KOPT-K1 (cell line): ENCODE results near the gene RHOT2.

Experiments
- H3K27ac ChIP-seq: fragments of 200-600 bp; sonication (generic); 2 replicates; pipeline ENCODE4 v1.5.1; 2016; ENCODE audit warnings: antibody characterized with exemption, mild to moderate bottlenecking, low read depth, low read length; ENCODE audit not compliant: poor library complexity, severe bottlenecking
- H3K36me3 ChIP-seq: fragments of 200-600 bp; sonication (generic); 2 replicates; pipeline ENCODE4 v1.5.1; 2017; ENCODE audit warnings: antibody characterized with exemption, mild to moderate bottlenecking, low read length, moderate library complexity; ENCODE audit not compliant: insufficient read depth
- H3K9me3 ChIP-seq: fragments of 200-600 bp; sonication (generic); 2 replicates; pipeline ENCODE4 v1.5.1; 2017; ENCODE audit warnings: antibody characterized with exemption, low read length, mild to moderate bottlenecking; ENCODE audit not compliant: insufficient read depth, poor library complexity, severe bottlenecking

Gene RHOT2

GRCh38 chr16:649631-650030 lies 18.3 kb upstream of the RHOT2 start:
- no peaks in the 10 kb centered on the region for H3K9me3 ChIP-seq
- peaks cover 23% of the 10 kb centered on the region; the same call in 1 of the 2 replicates for H3K36me3 ChIP-seq
- peak overlapping the region; percentile 83 for H3K27ac ChIP-seq

DNA sequence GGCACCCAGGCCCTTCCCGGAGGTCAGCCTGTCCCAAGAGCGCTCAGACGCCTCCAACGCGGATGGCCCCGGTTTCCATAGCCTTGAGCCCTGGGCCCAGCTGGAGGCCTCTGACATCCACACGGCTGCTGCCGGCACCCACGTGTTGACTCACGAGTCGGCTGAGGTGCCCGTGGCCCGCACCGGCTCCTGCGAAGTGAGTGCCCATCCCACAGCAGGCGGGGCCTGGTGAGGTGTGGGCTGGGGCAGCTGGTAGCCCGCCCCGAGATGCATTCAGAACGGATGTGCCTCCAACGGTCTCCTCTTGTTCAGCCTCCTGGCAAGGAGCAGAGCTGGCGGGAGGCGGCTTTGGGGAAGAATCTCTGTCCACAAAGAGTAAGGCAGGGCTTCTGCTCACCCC lies 16.1 kb upstream of the RHOT2 start:
- Histone ChIP-seq H3K9me3 (no peaks in the 10 kb centered on the region), H3K36me3 (peaks cover 45% of the 10 kb centered on the region; the same call in 1 of the 2 replicates), H3K27ac (no peak overlapping the region)

DNA sequence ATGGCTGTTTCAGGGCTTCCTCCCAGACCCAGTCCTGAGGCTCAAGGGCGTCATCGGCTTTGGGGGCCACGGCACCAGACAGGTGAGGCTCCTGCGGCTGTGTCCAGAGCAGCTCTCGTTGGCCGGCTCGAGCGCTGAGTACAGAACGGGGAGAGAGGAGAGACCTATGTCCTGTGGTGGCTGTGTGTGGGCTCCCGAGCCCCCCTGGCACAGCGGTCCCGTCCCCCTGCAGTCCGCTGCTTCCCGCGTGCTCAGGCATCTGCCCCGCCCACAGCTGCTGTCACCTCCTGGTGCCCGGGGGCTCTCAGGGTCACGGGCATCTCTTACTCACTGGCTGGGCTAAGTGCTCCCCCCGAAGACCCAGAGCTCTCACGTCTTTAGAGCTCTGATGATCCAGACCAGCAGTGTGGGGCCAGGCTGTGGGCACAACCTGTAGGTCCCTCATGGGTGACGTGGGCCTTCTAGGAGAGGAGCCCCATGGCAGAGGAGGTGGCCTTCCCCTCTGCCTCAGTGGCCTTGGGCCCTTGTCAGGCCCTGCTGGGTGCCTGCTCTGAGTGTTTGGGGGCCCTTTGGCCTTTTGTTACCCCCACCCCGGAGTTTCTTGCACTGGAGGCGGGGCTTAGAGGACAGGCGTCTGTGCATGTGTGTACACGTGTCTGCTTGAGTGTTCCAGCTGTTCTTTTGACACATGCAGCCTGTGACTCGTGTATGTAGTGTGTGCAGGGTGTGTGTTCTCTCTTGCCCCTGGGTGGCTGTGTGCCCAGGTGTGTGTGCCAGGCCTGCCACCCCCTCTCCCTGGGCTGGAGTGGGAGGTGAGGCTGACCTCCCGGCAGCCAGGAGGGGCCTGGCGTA lies 15.3 kb upstream of the RHOT2 start:
- peaks cover 53% of the 10 kb centered on the region; the same call in 1 of the 2 replicates for H3K36me3 ChIP-seq
- no peaks in the 10 kb centered on the region for H3K9me3 ChIP-seq
- H3K27ac ChIP-seq = no peak overlapping the region

DNA sequence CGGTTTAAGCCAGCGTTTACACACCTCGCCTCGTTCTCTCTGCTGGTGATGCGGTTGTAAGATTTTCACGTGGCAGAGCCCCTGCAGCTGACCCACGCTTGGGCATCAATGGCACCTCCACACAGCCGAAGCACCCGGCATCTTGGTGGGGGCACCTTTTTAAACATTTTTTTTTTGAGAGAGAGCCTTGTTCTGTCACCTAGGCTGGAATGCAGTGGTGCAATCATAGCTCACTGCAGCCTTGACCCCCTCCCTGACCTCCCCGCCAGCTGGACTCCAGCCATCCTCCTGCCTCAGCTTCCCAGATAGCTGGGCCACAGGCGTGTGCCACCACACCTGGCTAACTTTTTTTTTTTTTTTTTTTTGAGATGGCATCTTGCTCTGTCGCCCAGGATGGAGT lies 13.9 kb upstream of the RHOT2 start:
- Histone ChIP-seq H3K9me3 (no peaks in the 10 kb centered on the region), H3K36me3 (peaks cover 67% of the 10 kb centered on the region; the same call in 1 of the 2 replicates), H3K27ac (no peak overlapping the region)

GRCh38 chr16:657487-657886 lies 10.4 kb upstream of the RHOT2 start:
- Histone ChIP-seq H3K9me3 (no peaks in the 10 kb centered on the region), H3K36me3 (peaks cover 76% of the 10 kb centered on the region; the same call in 1 of the 2 replicates), H3K27ac (no peak overlapping the region)

GRCh38 chr16:658679-659571 lies 9.0 kb upstream of the RHOT2 start:
- peaks cover 63% of the 10 kb centered on the region; the same call in 1 of the 2 replicates for H3K36me3 ChIP-seq
- no peaks in the 10 kb centered on the region for H3K9me3 ChIP-seq
- H3K27ac ChIP-seq = no peak overlapping the region

DNA sequence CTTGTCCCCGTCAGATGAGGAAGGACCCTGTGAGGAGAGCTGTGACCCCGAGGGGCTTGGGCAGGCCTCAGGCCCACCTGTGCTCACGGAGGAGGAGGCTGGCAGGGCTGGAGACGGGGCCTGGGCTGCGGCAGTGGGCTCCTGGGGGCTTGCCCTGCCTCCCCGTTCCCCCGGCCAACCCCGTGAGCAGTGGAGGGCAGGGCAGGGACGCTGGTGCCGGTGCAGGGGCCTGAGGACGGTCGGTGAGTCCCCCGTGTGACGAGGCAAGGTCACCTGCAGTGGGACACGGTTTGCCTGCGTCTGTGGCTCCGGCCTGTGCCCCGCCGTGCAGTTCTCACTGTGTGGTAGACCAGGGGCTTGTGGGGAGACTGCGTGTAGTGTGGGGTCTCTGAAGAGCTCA lies 8.3 kb upstream of the RHOT2 start:
- Histone ChIP-seq H3K27ac (no peak overlapping the region), H3K9me3 (no peaks in the 10 kb centered on the region), H3K36me3 (peaks cover 62% of the 10 kb centered on the region; the same call in 1 of the 2 replicates)

DNA sequence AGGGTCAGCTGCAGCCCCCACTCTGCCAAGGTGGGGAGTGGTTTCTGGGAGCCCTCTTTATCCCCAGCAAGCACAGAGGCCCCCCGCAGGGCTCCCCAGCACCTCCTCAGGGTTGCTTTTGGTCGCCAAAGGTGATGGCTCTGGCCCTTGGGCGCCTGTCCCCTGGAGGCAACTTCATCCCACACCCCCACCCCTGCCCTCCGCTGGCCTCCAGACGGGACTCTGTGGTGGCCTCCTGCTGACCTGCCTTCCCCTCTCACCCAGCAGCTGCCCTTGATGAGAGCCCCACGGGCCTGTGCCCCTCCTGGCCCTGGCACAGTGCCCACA lies 7.8 kb upstream of the RHOT2 start:
- Histone ChIP-seq H3K36me3 (peaks cover 57% of the 10 kb centered on the region; the same call in 1 of the 2 replicates), H3K27ac (no peak overlapping the region), H3K9me3 (no peaks in the 10 kb centered on the region)

GRCh38 chr16:660459-661183 lies 7.3 kb upstream of the RHOT2 start:
- Histone ChIP-seq H3K27ac (no peak overlapping the region), H3K9me3 (no peaks in the 10 kb centered on the region), H3K36me3 (peaks cover 52% of the 10 kb centered on the region; the same call in 1 of the 2 replicates)

DNA sequence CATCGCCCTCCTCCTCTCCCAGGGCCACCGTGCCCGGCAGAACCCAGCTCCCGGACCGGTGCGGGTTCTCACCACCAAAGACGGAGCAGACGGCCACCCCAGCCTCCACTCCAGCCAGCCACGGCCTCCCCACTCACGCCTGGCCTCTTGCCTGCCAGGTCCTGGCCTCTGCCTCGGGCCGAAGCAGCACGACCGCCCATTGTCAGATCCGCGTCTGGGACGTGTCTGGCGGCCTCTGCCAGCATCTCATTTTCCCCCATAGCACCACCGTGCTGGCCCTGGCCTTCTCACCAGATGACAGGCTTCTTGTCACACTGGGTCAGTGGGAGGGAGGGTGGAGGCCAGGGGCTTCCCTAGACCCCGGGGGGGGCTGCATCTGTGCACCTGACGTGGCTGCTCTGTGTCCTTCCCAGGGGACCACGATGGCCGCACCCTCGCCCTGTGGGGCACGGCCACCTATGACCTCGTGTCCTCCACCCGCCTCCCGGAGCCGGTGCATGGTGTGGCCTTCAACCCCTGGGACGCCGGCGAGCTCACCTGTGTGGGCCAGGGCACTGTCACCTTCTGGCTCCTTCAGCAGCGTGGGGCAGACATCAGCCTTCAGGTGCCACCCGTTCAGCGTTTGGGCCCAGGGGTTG lies 6.6 kb upstream of the RHOT2 start:
- Histone ChIP-seq H3K9me3 (no peaks in the 10 kb centered on the region), H3K36me3 (peaks cover 45% of the 10 kb centered on the region; the same call in 1 of the 2 replicates), H3K27ac (no peak overlapping the region)

DNA sequence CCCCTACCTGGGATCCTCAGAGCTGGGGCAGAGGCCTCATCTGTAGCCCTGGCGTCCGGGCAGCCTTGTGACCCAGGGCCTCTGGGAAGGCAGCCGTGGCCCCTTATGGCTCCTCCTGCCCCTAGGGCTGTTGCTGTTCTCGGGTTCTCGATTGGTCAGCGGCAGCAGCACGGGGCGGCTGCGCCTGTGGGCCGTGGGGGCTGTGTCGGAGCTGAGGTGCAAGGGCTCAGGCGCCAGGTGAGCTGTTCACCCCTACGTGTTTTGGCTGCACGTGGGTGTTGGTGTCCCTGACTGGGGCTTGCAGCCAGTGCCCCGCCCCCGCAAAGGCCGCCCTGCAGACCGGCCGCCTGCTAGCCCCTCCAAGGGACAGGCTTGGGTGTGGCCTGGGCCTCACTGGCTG lies 5.8 kb upstream of the RHOT2 start:
- H3K27ac ChIP-seq = no peak overlapping the region
- no peaks in the 10 kb centered on the region for H3K9me3 ChIP-seq
- H3K36me3 ChIP-seq = peaks cover 45% of the 10 kb centered on the region; the same call in 1 of the 2 replicates

DNA sequence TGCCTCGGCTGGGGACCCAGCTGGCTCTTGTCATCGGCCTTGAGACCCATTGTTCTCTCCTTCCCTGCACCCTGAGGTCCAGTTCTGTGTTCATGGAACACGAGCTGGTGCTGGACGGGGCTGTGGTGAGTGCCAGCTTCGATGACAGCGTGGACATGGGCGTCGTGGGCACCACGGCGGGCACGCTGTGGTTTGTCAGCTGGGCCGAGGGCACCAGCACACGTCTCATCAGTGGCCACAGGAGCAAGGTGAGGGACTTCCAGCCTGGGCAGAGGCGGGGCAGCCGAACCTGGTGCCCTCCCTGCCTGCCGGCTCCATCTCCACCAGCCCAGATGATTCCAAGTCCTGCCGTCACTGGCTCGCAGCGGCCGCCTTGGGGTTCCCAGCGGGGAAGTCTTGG lies 5.3 kb upstream of the RHOT2 start:
- no peak overlapping the region for H3K27ac ChIP-seq
- H3K9me3 ChIP-seq = no peaks in the 10 kb centered on the region
- peaks cover 40% of the 10 kb centered on the region; the same call in 1 of the 2 replicates for H3K36me3 ChIP-seq

DNA sequence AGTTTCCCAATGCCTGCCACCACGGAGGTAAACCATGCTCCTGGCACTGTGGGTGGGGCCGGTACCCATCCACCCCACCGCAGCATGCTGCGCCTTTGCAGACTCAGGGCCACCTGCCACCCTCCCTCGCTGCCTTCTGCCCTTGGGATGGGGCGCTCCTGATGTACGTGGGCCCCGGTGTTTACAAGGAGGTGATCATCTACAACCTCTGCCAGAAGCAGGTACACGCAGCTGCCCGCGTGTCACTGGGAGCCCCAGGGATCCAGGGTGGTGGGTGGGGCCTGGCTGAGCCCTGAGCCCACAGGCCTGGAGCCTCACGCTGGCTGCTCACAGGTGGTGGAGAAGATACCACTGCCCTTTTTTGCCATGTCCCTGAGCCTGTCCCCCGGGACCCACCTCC lies 1.4 kb upstream of the RHOT2 start:
- H3K27ac ChIP-seq = no peak overlapping the region
- H3K9me3 ChIP-seq = no peaks in the 10 kb centered on the region

DNA sequence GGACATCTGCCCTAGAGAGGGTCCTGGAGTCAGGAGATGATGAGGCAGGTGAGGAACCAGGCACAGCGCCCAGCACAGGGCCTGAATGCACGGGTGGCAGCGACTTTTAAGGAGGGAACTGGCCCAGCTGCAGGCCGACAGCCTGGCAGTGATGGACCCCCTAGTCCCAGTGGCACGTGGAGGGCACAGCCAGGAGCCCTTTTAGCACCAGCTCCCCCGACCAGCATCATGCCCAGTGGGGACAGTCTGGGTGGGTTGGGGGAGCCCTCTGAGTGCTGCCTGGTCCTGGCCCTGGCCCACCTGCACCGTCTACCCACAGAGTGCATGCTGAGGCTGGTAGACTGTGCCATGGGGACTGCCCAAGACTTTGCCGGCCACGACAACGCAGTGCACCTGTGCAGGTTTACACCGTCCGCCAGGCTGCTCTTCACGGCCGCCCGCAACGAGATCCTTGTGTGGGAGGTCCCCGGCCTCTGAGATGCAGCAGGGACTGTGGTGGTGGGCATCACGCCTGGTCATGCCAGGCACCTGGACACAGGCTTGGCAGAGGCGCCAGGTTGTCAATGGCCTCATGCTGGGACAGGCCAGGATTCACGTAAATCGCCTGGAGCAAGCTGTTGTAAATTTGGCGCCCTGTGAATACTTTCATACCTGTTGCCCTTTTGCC lies 686 bp upstream of the RHOT2 start:
- Histone ChIP-seq H3K9me3 (no peaks in the 10 kb centered on the region), H3K36me3 (peaks cover 40% of the 10 kb centered on the region), H3K27ac (peak overlapping the region; percentile 80)

More for the DNA sequence above, 1.4 kb upstream of the RHOT2 start:
- H3K36me3 ChIP-seq = peaks cover 33% of the 10 kb centered on the region; the same call in 1 of the 2 replicates
